Mammary epithelial cell (primary cell): ENCODE measurements around the gene DNAH9.

ENCODE experiments used
- EZH2 ChIP-seq: IDR thresholded peaks from 2 replicates; pipeline ENCODE4 v1.6.1; 2012; ENCODE audit warnings: low read length, inconsistent platforms, borderline replicate concordance
- TF ChIP-seq, protein P1 (sequence below), 2 donors: IDR thresholded peaks in 1 of 2; conservative IDR thresholded peaks in 1 of 2; 2 replicates each; pipeline ENCODE4 v1.5.1; 2011 to 2012; ENCODE audit warnings: inconsistent platforms in 2 of 2, low read length in 2 of 2, mild to moderate bottlenecking in 2 of 2, control low read depth in 1 of 2, low read depth in 1 of 2; ENCODE audit not compliant: insufficient read depth in 1 of 2; ENCODE audit errors: extremely low read depth in 1 of 2

DNA sequence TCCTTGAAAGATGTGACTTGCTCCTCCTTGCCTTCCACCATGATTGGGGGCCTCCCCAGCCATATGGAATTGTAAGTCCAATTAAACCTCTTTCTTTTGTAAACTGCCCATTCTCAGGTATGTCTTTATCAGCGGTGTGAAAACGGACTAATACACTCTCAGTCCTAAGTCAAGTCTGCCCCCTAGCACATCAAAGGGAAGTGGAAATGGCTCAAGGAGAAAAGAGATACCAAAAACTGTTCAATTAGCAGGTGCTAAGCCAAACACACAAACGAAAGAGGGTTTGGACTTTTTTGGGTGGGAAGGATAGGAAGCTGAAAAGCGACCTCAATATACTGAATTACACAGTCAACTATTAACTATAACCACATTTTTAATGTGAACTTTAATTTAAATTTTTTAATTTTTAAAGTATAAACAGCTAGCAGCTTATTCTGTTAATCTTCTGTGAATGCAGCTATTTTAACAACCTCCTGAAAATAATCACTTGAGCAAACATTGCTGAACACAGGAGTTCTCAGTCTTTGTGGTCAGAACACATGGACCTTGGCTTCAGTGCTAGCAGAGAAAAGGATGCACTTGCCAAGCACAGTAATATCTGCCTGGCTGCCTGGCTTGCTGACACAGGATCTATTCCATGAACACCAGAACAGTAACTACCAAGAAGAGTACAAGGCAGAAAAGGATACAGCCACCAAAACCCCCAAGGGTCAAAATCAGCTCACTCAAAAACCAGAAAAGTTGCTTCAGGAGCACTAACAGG is 388.1 kb downstream of the DNAH9 start:
- TF ChIP-seq, protein P1, sequence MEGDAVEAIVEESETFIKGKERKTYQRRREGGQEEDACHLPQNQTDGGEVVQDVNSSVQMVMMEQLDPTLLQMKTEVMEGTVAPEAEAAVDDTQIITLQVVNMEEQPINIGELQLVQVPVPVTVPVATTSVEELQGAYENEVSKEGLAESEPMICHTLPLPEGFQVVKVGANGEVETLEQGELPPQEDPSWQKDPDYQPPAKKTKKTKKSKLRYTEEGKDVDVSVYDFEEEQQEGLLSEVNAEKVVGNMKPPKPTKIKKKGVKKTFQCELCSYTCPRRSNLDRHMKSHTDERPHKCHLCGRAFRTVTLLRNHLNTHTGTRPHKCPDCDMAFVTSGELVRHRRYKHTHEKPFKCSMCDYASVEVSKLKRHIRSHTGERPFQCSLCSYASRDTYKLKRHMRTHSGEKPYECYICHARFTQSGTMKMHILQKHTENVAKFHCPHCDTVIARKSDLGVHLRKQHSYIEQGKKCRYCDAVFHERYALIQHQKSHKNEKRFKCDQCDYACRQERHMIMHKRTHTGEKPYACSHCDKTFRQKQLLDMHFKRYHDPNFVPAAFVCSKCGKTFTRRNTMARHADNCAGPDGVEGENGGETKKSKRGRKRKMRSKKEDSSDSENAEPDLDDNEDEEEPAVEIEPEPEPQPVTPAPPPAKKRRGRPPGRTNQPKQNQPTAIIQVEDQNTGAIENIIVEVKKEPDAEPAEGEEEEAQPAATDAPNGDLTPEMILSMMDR (conservative IDR thresholded peaks at IDR 0.05 in 1 of 2, IDR thresholded peaks at IDR 0.05 in 1 of 2; ENCODE audit: extremely low read depth in 1 of 2, insufficient read depth in 1 of 2, low read depth in 1 of 2, low read length in 2 of 2), result no peak
- TF ChIP-seq EZH2, result no peak
